ENCODE data around the gene GNA15.

The GNA15 gene

GRCh38 chr19:3121821-3122511, 13.9 kb upstream of the GNA15 start:
- no peak overlapping the region for H4K91ac ChIP-seq (ENCODE audit: low read depth, low read length, poor library complexity)
- peaks cover 0 to 10% of the 10 kb centered on the region in 2 donors for H3K36me3 ChIP-seq (replicated peaks in 1 of 2; ENCODE audit: control insufficient read depth in 2 of 2, insufficient read depth in 2 of 2, low read length in 2 of 2)
- H3K9ac ChIP-seq (ENCODE audit: low read depth, low read length, poor library complexity), result no peak overlapping the region
- no peak overlapping the region for H3K4me2 ChIP-seq (ENCODE audit: insufficient read depth, low read length, poor library complexity, severe bottlenecking)
- H3K27ac ChIP-seq (replicated peaks; ENCODE audit: low read length), result no peak overlapping the region
- no peaks in the 10 kb centered on the region for H3K79me1 ChIP-seq (ENCODE audit: low read depth, low read length)
- DNase-seq (ENCODE audit: low spot score), result no peak
- WGBS, 2 donors (ENCODE audit: extremely low coverage in 2 of 2, insufficient read length in 2 of 2, insufficient replicate concordance in 1 of 2), result no CpG with 5 or more reads among the region's 40 CpGs
- H2AK5ac ChIP-seq (ENCODE audit: low read depth, low read length), result no peak overlapping the region
- no peak overlapping the region for H2AFZ ChIP-seq (ENCODE audit: low read length)
- H2BK120ac ChIP-seq (ENCODE audit: low read depth, low read length), result no peak overlapping the region
- peak overlapping the region; percentile 71 for H3K14ac ChIP-seq (ENCODE audit: low read length)
- no peak overlapping the region for H3K4me3 ChIP-seq (ENCODE audit: low read length in 2 of 2)
- H3K18ac ChIP-seq (ENCODE audit: low read length), result no peak overlapping the region
- H3K23ac ChIP-seq (ENCODE audit: low read depth, low read length, poor library complexity), result no peak overlapping the region
- H4K8ac ChIP-seq (ENCODE audit: low read depth, low read length), result no peak overlapping the region
- no peak overlapping the region for H3K4ac ChIP-seq (ENCODE audit: low read length)
- no peak overlapping the region for H2BK12ac ChIP-seq (ENCODE audit: low read length)
- H3K27me3 ChIP-seq (ENCODE audit: control insufficient read depth in 3 of 3, insufficient read depth in 3 of 3, low read depth in 1 of 3, low read length in 3 of 3), result no peaks in the 10 kb centered on the region
- peaks cover 0 to 3% of the 10 kb centered on the region in 2 donors for H3K4me1 ChIP-seq (ENCODE audit: control insufficient read depth in 2 of 2, insufficient read depth in 1 of 2, low read depth in 1 of 2, low read length in 2 of 2)
- peaks cover 0 to 2% of the 10 kb centered on the region in 2 donors for H3K9me3 ChIP-seq (replicated peaks in 1 of 2; ENCODE audit: control insufficient read depth in 2 of 2, insufficient read depth in 1 of 2, low read depth in 1 of 2, low read length in 2 of 2)
- no peak overlapping the region for H2BK15ac ChIP-seq (ENCODE audit: low read length)
- H2BK5ac ChIP-seq (ENCODE audit: low read length), result no peak overlapping the region

- no peak overlapping the region for H3K23ac ChIP-seq (ENCODE audit: low read depth, low read length, poor library complexity)
- no peak overlapping the region for H3K4ac ChIP-seq (ENCODE audit: low read length)
- no peaks in the 10 kb centered on the region for H3K79me1 ChIP-seq (ENCODE audit: low read depth, low read length)
- H4K91ac ChIP-seq (ENCODE audit: low read depth, low read length, poor library complexity), result no peak overlapping the region
- H3K9me3 ChIP-seq (replicated peaks in 1 of 2; ENCODE audit: control insufficient read depth in 2 of 2, insufficient read depth in 1 of 2, low read depth in 1 of 2, low read length in 2 of 2), result peaks cover 0 to 2% of the 10 kb centered on the region in 2 donors
- no peak overlapping the region for H3K27ac ChIP-seq (replicated peaks; ENCODE audit: low read length)
- H3K27me3 ChIP-seq (ENCODE audit: control insufficient read depth in 3 of 3, insufficient read depth in 3 of 3, low read depth in 1 of 3, low read length in 3 of 3), result no peaks in the 10 kb centered on the region
- no peak overlapping the region for H3K4me3 ChIP-seq (ENCODE audit: low read length in 2 of 2)
- WGBS, 2 donors (ENCODE audit: extremely low coverage in 2 of 2, insufficient read length in 2 of 2, insufficient replicate concordance in 1 of 2), result no CpG with 5 or more reads among the region's 22 CpGs
- no peak overlapping the region for H2BK5ac ChIP-seq (ENCODE audit: low read length)
- no peak overlapping the region for H4K8ac ChIP-seq (ENCODE audit: low read depth, low read length)
- H3K4me2 ChIP-seq (ENCODE audit: insufficient read depth, low read length, poor library complexity, severe bottlenecking), result no peak overlapping the region
- no peak overlapping the region for H2BK15ac ChIP-seq (ENCODE audit: low read length)
- peaks cover 0 to 3% of the 10 kb centered on the region in 2 donors for H3K4me1 ChIP-seq (ENCODE audit: control insufficient read depth in 2 of 2, insufficient read depth in 1 of 2, low read depth in 1 of 2, low read length in 2 of 2)
- no peak overlapping the region for H2BK120ac ChIP-seq (ENCODE audit: low read depth, low read length)
- H2AK5ac ChIP-seq (ENCODE audit: low read depth, low read length), result no peak overlapping the region
- H3K9ac ChIP-seq (ENCODE audit: low read depth, low read length, poor library complexity), result no peak overlapping the region
- no peak for DNase-seq (ENCODE audit: low spot score)
- H3K36me3 ChIP-seq (replicated peaks in 1 of 2; ENCODE audit: control insufficient read depth in 2 of 2, insufficient read depth in 2 of 2, low read length in 2 of 2), result peaks cover 0 to 10% of the 10 kb centered on the region in 2 donors
- H2AFZ ChIP-seq (ENCODE audit: low read length), result no peak overlapping the region
- peak overlapping the region; percentile 71 for H3K14ac ChIP-seq (ENCODE audit: low read length)
- no peak overlapping the region for H2BK12ac ChIP-seq (ENCODE audit: low read length)
- H3K18ac ChIP-seq (ENCODE audit: low read length), result no peak overlapping the region
Observed at GRCh38 chr19:3122512-3122870, 13.3 kb upstream of the GNA15 start.

- no peak overlapping the region for H2BK15ac ChIP-seq (ENCODE audit: low read length)
- no peaks in the 10 kb centered on the region for H3K27me3 ChIP-seq (ENCODE audit: control insufficient read depth in 3 of 3, insufficient read depth in 3 of 3, low read depth in 1 of 3, low read length in 3 of 3)
- peak overlapping the region; percentile 8 for H3K14ac ChIP-seq (ENCODE audit: low read length)
- H4K8ac ChIP-seq (ENCODE audit: low read depth, low read length), result no peak overlapping the region
- no peak overlapping the region for H3K27ac ChIP-seq (replicated peaks; ENCODE audit: low read length)
- no peak overlapping the region for H3K9ac ChIP-seq (ENCODE audit: low read depth, low read length, poor library complexity)
- no peak overlapping the region for H3K23ac ChIP-seq (ENCODE audit: low read depth, low read length, poor library complexity)
- no peak overlapping the region for H3K4me2 ChIP-seq (ENCODE audit: insufficient read depth, low read length, poor library complexity, severe bottlenecking)
- H3K79me1 ChIP-seq (ENCODE audit: low read depth, low read length), result no peaks in the 10 kb centered on the region
- no peak overlapping the region for H2BK12ac ChIP-seq (ENCODE audit: low read length)
- DNase-seq (ENCODE audit: low spot score), result no peak
- H3K4me3 ChIP-seq (ENCODE audit: low read length in 2 of 2), result peak overlapping the region in 1 of 2 donors; percentile 32
- no peak overlapping the region for H2AK5ac ChIP-seq (ENCODE audit: low read depth, low read length)
- H3K9me3 ChIP-seq (replicated peaks in 1 of 2; ENCODE audit: control insufficient read depth in 2 of 2, insufficient read depth in 1 of 2, low read depth in 1 of 2, low read length in 2 of 2), result peaks cover 0 to 2% of the 10 kb centered on the region in 2 donors
- H3K4me1 ChIP-seq (ENCODE audit: control insufficient read depth in 2 of 2, insufficient read depth in 1 of 2, low read depth in 1 of 2, low read length in 2 of 2), result peaks cover 0 to 3% of the 10 kb centered on the region in 2 donors
- no peak overlapping the region for H2BK5ac ChIP-seq (ENCODE audit: low read length)
- H3K36me3 ChIP-seq (replicated peaks in 1 of 2; ENCODE audit: control insufficient read depth in 2 of 2, insufficient read depth in 2 of 2, low read length in 2 of 2), result peaks cover 0 to 10% of the 10 kb centered on the region in 2 donors
- no peak overlapping the region for H4K91ac ChIP-seq (ENCODE audit: low read depth, low read length, poor library complexity)
- no peak overlapping the region for H2BK120ac ChIP-seq (ENCODE audit: low read depth, low read length)
- H3K4ac ChIP-seq (ENCODE audit: low read length), result no peak overlapping the region
- no CpG with 5 or more reads among the region's 29 CpGs for WGBS, 2 donors (ENCODE audit: extremely low coverage in 2 of 2, insufficient read length in 2 of 2, insufficient replicate concordance in 1 of 2)
- no peak overlapping the region for H3K18ac ChIP-seq (ENCODE audit: low read length)
- no peak overlapping the region for H2AFZ ChIP-seq (ENCODE audit: low read length)
Observed at GRCh38 chr19:3123088-3123721, 12.6 kb upstream of the GNA15 start.

- Histone ChIP-seq H3K4ac (ENCODE audit: low read length) (no peak overlapping the region), H3K18ac (ENCODE audit: low read length) (no peak overlapping the region), H3K36me3 (replicated peaks in 1 of 2; ENCODE audit: control insufficient read depth in 2 of 2, insufficient read depth in 2 of 2, low read length in 2 of 2) (peaks cover 0 to 7% of the 10 kb centered on the region in 2 donors), H3K23ac (ENCODE audit: low read depth, low read length, poor library complexity) (no peak overlapping the region), H4K8ac (ENCODE audit: low read depth, low read length) (no peak overlapping the region), H2AFZ (ENCODE audit: low read length) (no peak overlapping the region), H2BK12ac (ENCODE audit: low read length) (no peak overlapping the region), H3K27ac (replicated peaks; ENCODE audit: low read length) (no peak overlapping the region), H3K9ac (ENCODE audit: low read depth, low read length, poor library complexity) (no peak overlapping the region), H3K4me1 (ENCODE audit: control insufficient read depth in 2 of 2, insufficient read depth in 1 of 2, low read depth in 1 of 2, low read length in 2 of 2) (peaks cover 0 to 3% of the 10 kb centered on the region in 2 donors), H3K4me2 (ENCODE audit: insufficient read depth, low read length, poor library complexity, severe bottlenecking) (no peak overlapping the region), H2BK15ac (ENCODE audit: low read length) (no peak overlapping the region), H2BK5ac (ENCODE audit: low read length) (no peak overlapping the region), H3K9me3 (replicated peaks in 1 of 2; ENCODE audit: control insufficient read depth in 2 of 2, insufficient read depth in 1 of 2, low read depth in 1 of 2, low read length in 2 of 2) (peaks cover 0 to 2% of the 10 kb centered on the region in 2 donors), H2AK5ac (ENCODE audit: low read depth, low read length) (no peak overlapping the region), H2BK120ac (ENCODE audit: low read depth, low read length) (no peak overlapping the region), H3K79me1 (ENCODE audit: low read depth, low read length) (no peaks in the 10 kb centered on the region), H4K91ac (ENCODE audit: low read depth, low read length, poor library complexity) (no peak overlapping the region), H3K14ac (ENCODE audit: low read length) (no peak overlapping the region), H3K4me3 (ENCODE audit: low read length in 2 of 2) (no peak overlapping the region), H3K27me3 (ENCODE audit: control insufficient read depth in 3 of 3, insufficient read depth in 3 of 3, low read depth in 1 of 3, low read length in 3 of 3) (no peaks in the 10 kb centered on the region)
- WGBS, 2 donors (ENCODE audit: extremely low coverage in 2 of 2, insufficient read length in 2 of 2, insufficient replicate concordance in 1 of 2), result no CpG with 5 or more reads among the region's 8 CpGs
- no peak for DNase-seq (ENCODE audit: low spot score)
Observed at GRCh38 chr19:3123956-3124355, 11.9 kb upstream of the GNA15 start.

Measured in neuronal stem cell (in vitro differentiated cells).